ENCODE measurements around the gene TLL2.

TLL2 gene

GRCh38 chr10:96418582-96418981 lies 95.1 kb downstream of the TLL2 start:
- no peak for DNase-seq

GRCh38 chr10:96417441-96417840 lies 96.3 kb downstream of the TLL2 start:
- DNase-seq = no peak

- DNase-seq = no peak
Observed at GRCh38 chr10:96416643-96417042, 97.1 kb downstream of the TLL2 start.

- DNase-seq = no peak
Observed at GRCh38 chr10:96415891-96416554, 97.7 kb downstream of the TLL2 start.

- no peak for DNase-seq
Observed at GRCh38 chr10:96415150-96415890, 98.4 kb downstream of the TLL2 start.

GRCh38 chr10:96414303-96414702 lies 99.4 kb downstream of the TLL2 start:
- no peak for DNase-seq

GRCh38 chr10:96413151-96413787 lies 100.5 kb downstream of the TLL2 start:
- no peak for DNase-seq

- no peak for DNase-seq
Observed at GRCh38 chr10:96411716-96412320, 101.9 kb downstream of the TLL2 start.

- no peak for DNase-seq
Observed at GRCh38 chr10:96410296-96410695, 103.4 kb downstream of the TLL2 start.

- no peak for DNase-seq
Observed at GRCh38 chr10:96408201-96408600, 105.5 kb downstream of the TLL2 start.

GRCh38 chr10:96407560-96408069 lies 106.1 kb downstream of the TLL2 start:
- no peak for DNase-seq

- no peak for DNase-seq
Observed at GRCh38 chr10:96406091-96406490, 107.6 kb downstream of the TLL2 start.

GRCh38 chr10:96402417-96403305 lies 111.1 kb downstream of the TLL2 start:
- DNase-seq = no peak

GRCh38 chr10:96401036-96401435 lies 112.7 kb downstream of the TLL2 start:
- no peak for DNase-seq

GRCh38 chr10:96400465-96400864 lies 113.3 kb downstream of the TLL2 start:
- DNase-seq = no peak

- DNase-seq = no peak
Observed at GRCh38 chr10:96397902-96398301, 115.8 kb downstream of the TLL2 start.

- peak; percentile 7 for DNase-seq
Observed at GRCh38 chr10:96395931-96396877, 117.5 kb downstream of the TLL2 start.

GRCh38 chr10:96390460-96390864 lies 123.3 kb downstream of the TLL2 start:
- DNase-seq = no peak

GRCh38 chr10:96389785-96390184 lies 123.9 kb downstream of the TLL2 start:
- DNase-seq = no peak

GRCh38 chr10:96387601-96388000 lies 126.1 kb downstream of the TLL2 start:
- no peak for DNase-seq

- no peak for DNase-seq
Observed at GRCh38 chr10:96387161-96387560, 126.6 kb downstream of the TLL2 start.
